Kidney epithelial cell (primary cell): ENCODE data around the gene GTF3A. TPM values are rescaled to one million over a fixed set of nuclear protein-coding genes. Genes with fewer than 3 reads are reported as not detected.
"Not testable (repeated sequence)": the region's sequence is repeated elsewhere in the genome, so short reads cannot be mapped to it uniquely, and the experiment has no call there.

ENCODE experiments used
- DNase-seq: peaks from one replicate; pipeline ENCODE4 v3.0.0-alpha.2; 2010; ENCODE audit warnings: low read depth
- H3K27me3 ChIP-seq: 2 replicates; pipeline ENCODE4 v1.6.0; 2011; ENCODE audit warnings: low read length; ENCODE audit not compliant: control insufficient read depth, insufficient read depth
- H3K36me3 ChIP-seq: 2 replicates; pipeline ENCODE4 v1.5.1; 2011; ENCODE audit warnings: low read length; ENCODE audit not compliant: control insufficient read depth, insufficient read depth
- H3K4me3 ChIP-seq: 2 replicates; pipeline ENCODE4 v1.5.1; 2011; ENCODE audit warnings: low read depth, mild to moderate bottlenecking, control low read depth, low read length
- total RNA-seq: library from RNA; depleted of rRNA; stranded (reverse); fragments of >200 nt; gene quantifications from 2 replicates; pipeline ENCODE4 v1.2.3, GENCODE V29; 2015
- TF ChIP-seq, protein P1 (sequence below): IDR thresholded peaks from 2 replicates; pipeline ENCODE4 v1.5.1; 2011; ENCODE audit warnings: mild to moderate bottlenecking, moderate library complexity, low read length, control low read depth, inconsistent platforms; ENCODE audit not compliant: insufficient read depth, poor library complexity, severe bottlenecking

The GTF3A gene
- total RNA-seq, 1 donor from 2014 or later: 177 TPM

GRCh38 chr13:27393101-27393500 is 31.3 kb upstream of the GTF3A start:
- Histone ChIP-seq H3K36me3 (no peaks in the 10 kb centered on the region), H3K4me3 (no peak overlapping the region), H3K27me3 (peaks cover 6% of the 10 kb centered on the region)
- TF ChIP-seq, protein P1, sequence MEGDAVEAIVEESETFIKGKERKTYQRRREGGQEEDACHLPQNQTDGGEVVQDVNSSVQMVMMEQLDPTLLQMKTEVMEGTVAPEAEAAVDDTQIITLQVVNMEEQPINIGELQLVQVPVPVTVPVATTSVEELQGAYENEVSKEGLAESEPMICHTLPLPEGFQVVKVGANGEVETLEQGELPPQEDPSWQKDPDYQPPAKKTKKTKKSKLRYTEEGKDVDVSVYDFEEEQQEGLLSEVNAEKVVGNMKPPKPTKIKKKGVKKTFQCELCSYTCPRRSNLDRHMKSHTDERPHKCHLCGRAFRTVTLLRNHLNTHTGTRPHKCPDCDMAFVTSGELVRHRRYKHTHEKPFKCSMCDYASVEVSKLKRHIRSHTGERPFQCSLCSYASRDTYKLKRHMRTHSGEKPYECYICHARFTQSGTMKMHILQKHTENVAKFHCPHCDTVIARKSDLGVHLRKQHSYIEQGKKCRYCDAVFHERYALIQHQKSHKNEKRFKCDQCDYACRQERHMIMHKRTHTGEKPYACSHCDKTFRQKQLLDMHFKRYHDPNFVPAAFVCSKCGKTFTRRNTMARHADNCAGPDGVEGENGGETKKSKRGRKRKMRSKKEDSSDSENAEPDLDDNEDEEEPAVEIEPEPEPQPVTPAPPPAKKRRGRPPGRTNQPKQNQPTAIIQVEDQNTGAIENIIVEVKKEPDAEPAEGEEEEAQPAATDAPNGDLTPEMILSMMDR: no peak
- no peak for DNase-seq

GRCh38 chr13:27395007-27395510 is 29.4 kb upstream of the GTF3A start:
- no peaks in the 10 kb centered on the region for H3K36me3 ChIP-seq
- no peak overlapping the region for H3K4me3 ChIP-seq
- TF ChIP-seq, protein P1: no peak

GRCh38 chr13:27396252-27396846 is 28.1 kb upstream of the GTF3A start:
- Histone ChIP-seq H3K27me3 (peaks cover 6% of the 10 kb centered on the region), H3K36me3 (no peaks in the 10 kb centered on the region), H3K4me3 (no peak overlapping the region)
- TF ChIP-seq, protein P1: no peak
- no peak for DNase-seq

More at GRCh38 chr13:27395007-27395510, 29.4 kb upstream of the GTF3A start:
- DNase-seq: no peak
- H3K27me3 ChIP-seq: peaks cover 6% of the 10 kb centered on the region

DNA sequence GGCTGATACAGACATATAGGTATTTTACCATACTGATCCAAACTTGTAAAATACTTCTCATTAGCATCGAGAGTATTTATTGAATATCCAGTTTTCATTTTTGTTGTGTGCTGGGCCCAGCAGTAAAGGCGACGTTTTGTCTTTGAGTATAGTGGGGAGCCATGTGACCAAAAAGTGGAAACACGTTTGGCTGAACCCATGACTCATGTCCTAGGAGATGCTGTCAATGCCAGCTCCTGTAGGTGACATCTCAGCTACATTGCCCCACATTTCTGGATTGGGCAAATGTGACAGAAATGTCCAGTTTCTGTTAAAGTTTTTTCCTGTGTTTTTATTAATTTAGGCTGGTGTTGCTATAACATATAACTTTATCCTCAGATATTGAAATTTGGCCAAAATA is 26.1 kb upstream of the GTF3A start:
- Histone ChIP-seq H3K36me3 (no peaks in the 10 kb centered on the region), H3K27me3 (peaks cover 6% of the 10 kb centered on the region), H3K4me3 (no peak overlapping the region)
- DNase-seq: no peak
- TF ChIP-seq, protein P1: no peak

- not testable (repeated sequence) for DNase-seq, H3K36me3 ChIP-seq, H3K4me3 ChIP-seq, H3K27me3 ChIP-seq
Observed at GRCh38 chr13:27400405-27400804, 24.0 kb upstream of the GTF3A start.

GRCh38 chr13:27401210-27401609 is 23.2 kb upstream of the GTF3A start:
- TF ChIP-seq, protein P1: no peak
- no peak overlapping the region for H3K4me3 ChIP-seq
- DNase-seq: no peak

More at GRCh38 chr13:27401210-27401609, 23.2 kb upstream of the GTF3A start:
- Histone ChIP-seq H3K27me3 (no peaks in the 10 kb centered on the region), H3K36me3 (no peaks in the 10 kb centered on the region)
